Suprapubic skin (tissue), 3 donors: Measurements from ENCODE around the gene CMTR2.

ENCODE experiments used
- CTCF ChIP-seq, 2 donors: fragments of 200-600 bp in 1 of 2; fragments of 450-650 bp in 1 of 2; sonication (generic) in 1 of 2; IDR thresholded peaks; one replicate each; pipeline ENCODE4 v1.5.1; 2016 to 2019; ENCODE audit warnings: antibody characterized with exemption in 2 of 2, mild to moderate bottlenecking in 1 of 2, moderate library complexity in 1 of 2
- EP300 ChIP-seq: sonication (generic); formaldehyde crosslinking; IDR thresholded peaks from one replicate; pipeline ENCODE4 v1.6.1; 2017; ENCODE audit warnings: antibody characterized with exemption

- TF ChIP-seq CTCF (IDR thresholded peaks at IDR 0.05) = no peak
- TF ChIP-seq EP300 = no peak
These were observed 6.3 kb downstream of the CMTR2 start for GRCh38 chr16:71282943-71283342.
